Measurements from ENCODE around the gene CIAO2B.
"Not testable (repeated sequence)": the region's sequence is repeated elsewhere in the genome, so short reads cannot be mapped to it uniquely, and the experiment has no call there.

Gene CIAO2B

GRCh38 chr16:66934138-66934838 is at the start of gene CIAO2B:
Gene CIAO2B, minus strand, starts transcription at chr16:66934402. Its CDS starts 38 bp downstream, at chr16:66934364.
- peak; percentile 79 to 81 for DNase-seq (ENCODE audit: low read depth in 1 of 2, low spot score in 1 of 2)

- DNase-seq (ENCODE audit: low read depth in 1 of 2, low spot score in 1 of 2) = no peak
Observed at GRCh38 chr16:66983033-66983432, 48.8 kb upstream of the CIAO2B start.

DNA sequence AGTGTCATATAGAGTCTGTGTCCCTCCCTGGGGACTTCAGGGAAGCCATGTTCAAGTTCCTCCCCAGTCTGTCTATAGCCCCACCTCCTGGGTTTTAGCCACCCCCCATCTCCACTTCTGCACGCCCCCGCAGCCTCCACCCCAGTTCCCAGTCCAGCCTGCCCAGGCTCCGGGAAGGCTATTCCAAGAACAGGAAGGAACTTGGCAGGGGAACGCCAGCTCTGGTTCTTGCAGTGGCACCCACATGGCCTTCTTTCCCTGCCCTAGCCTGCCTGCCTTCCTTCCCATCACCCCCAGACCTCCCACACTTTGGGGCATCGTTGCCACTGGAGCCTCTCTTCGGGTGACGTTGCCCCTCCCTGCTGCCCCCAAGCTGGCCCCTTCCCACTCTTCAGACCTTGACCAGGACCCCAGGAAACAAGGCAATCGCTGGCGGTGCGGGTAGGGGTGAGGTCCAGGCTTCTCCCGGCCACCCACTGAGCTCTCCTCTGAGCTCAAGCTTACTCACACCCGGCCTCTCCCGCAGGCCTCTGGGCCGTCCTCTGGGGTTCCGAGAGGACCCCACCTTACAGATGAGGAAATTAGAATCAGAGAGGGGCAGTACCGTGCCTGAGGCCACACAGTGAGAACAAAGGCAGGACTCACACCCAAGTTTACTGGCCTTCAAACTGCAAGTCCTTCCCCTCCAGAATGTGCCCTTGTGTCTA is 45.0 kb upstream of the CIAO2B start:
- DNase-seq (ENCODE audit: low read depth in 1 of 2, low spot score in 1 of 2) = no peak

DNA sequence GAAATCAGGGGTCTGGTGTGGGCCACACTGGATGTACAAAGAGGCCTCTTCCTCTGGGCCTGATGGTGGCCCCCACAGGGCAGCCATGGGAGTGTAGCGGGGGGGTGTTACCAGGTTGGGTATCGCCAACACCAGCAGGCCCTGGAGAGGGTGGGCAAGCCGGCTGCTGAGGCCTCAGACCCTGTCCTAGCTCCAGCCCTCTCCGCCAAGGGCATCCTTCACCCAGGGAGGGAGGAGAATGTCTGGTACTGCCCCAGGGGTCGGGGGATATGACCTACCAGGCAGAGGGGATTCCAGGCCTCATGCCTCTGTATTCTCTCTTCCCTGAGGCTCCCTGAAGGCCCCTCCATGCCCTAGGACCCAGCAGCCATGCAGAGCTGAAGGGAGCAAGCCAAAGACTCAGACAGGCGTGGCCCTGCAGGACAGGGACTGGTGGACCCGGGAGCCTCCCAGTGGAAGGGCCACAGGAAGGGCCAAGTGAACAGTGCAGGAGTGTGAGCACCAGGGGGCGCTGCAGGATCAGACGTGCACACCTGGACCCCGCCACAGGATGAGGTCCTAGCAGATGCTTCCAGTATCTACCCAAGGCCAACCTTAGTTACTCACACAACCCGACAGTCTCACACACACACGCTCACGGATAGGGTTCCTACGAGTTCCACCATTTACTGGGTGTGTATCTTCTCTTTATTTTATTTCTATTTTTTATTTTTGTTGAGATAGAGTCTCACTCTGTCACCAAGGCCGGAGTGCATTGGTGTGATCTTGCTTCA is 43.3 kb upstream of the CIAO2B start:
- peak; percentile 88 for DNase-seq (ENCODE audit: low read depth in 1 of 2, low spot score in 1 of 2)

- no peak for DNase-seq (ENCODE audit: low read depth in 1 of 2, low spot score in 1 of 2)
Observed at GRCh38 chr16:66976746-66977145, 42.5 kb upstream of the CIAO2B start.

GRCh38 chr16:66975302-66975893 is 41.2 kb upstream of the CIAO2B start:
- DNase-seq (ENCODE audit: low read depth in 1 of 2, low spot score in 1 of 2) = no peak

- DNase-seq (ENCODE audit: low read depth in 1 of 2, low spot score in 1 of 2) = not testable (repeated sequence)
Observed at GRCh38 chr16:66974932-66975246, 40.7 kb upstream of the CIAO2B start.

- DNase-seq (ENCODE audit: low read depth in 1 of 2, low spot score in 1 of 2) = not testable (repeated sequence)
Observed at GRCh38 chr16:66974156-66974931, 40.1 kb upstream of the CIAO2B start.

GRCh38 chr16:66973716-66974115 is 39.5 kb upstream of the CIAO2B start:
- DNase-seq (ENCODE audit: low read depth in 1 of 2, low spot score in 1 of 2) = no peak

DNA sequence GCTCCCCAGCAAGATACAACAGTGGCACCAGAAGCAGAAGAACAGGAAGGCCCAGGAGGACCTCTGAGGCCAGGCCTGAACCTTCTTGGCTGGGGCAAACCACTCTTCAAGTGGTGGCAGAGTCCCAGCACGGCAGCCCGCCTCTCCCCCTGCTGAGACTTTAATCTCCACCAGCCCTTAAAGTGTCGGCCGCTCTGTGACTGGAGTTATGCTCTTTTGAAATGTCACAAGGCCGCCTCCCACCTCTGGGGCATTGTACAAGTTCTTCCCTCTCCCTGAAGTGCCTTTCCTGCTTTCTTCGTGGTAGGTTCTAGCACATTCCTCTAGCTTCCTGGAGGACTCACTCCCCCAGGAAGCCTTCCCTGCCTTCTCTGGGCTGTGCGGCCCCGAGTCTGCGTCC is 38.8 kb upstream of the CIAO2B start:
- DNase-seq (ENCODE audit: low read depth in 1 of 2, low spot score in 1 of 2) = no peak

GRCh38 chr16:66970775-66971720 is 36.8 kb upstream of the CIAO2B start:
- no peak for DNase-seq (ENCODE audit: low read depth in 1 of 2, low spot score in 1 of 2)

GRCh38 chr16:66968847-66969246 is 34.6 kb upstream of the CIAO2B start:
- DNase-seq (ENCODE audit: low read depth in 1 of 2, low spot score in 1 of 2) = no peak

DNA sequence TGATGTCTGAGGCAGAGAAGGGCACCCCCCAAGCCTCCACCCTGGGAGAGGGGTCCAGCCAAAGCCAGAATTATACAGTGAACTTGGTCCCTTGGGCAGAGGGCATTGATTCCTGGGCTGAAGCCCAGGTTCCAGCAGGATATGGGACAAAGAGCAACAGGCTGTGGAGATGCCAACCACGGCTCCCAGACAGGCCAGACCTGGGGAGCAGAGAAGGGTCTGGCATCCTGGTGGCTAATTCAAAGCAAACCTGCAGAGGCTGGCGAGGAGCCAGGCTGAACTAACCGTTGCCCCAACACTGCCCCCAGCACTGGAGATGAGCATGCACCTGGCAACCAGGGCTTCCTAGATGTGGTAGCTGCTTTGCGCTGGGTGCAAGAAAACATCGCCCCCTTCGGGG is 29.8 kb upstream of the CIAO2B start:
- DNase-seq (ENCODE audit: low read depth in 1 of 2, low spot score in 1 of 2) = no peak

DNA sequence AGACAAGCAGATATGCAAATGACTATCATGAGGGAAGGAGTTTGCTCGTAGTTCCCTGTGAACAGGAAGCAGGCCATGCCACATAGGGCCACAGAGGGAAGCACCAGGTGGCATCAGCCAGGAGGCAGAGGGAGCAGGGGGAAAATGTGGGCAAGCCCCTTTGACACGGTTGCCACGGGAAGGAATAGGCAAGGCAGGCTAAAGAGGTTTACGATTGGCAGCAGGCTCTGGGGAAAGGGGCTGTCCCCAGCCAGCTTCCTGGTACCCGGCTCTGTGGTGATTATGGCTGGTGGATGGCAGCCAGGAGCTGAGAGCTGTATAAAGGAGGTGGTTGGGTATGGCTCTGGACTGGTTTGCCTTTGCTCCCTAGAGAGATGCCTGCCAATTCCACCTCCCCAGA is 27.7 kb upstream of the CIAO2B start:
- no peak for DNase-seq (ENCODE audit: low read depth in 1 of 2, low spot score in 1 of 2)

DNA sequence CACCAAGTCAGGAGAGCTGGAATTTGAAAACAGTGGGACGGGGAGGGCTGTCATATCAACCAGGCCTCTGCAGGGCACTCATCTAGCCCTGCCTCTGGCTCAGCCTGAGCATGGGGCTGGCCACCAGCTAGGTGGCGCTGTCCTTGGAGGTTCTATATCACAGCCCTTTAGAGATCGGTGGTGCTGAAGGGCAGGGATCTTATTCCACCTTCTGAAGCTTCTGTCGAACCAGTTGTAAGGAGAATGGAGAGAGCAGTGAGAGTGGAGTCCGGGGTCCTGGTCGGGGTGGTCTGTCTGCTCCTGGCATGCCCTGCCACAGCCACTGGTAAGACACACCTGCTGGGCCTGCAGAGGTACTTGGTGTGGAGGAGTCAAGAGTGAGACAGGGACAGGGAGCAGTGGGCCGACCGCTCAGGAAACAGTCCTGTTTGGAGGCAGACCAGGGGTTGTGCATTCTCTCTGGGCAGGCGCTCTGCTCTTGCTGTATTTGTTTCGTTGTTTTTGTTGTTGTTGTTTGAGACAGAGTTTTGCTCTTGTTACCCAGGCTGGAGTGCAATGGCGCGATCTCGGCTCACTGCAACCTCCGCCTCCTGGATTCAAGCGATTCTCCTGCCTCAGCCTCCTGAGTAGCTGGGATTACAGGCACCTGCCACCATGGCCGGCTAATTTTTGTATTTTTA is 27.0 kb upstream of the CIAO2B start, which contains the start of gene CES3:
Gene CES3, plus strand, starts transcription at position 202 of the 680 bp plus-strand sequence. Its CDS starts 42 bp downstream, at position 244.
- DNase-seq (ENCODE audit: low read depth in 1 of 2, low spot score in 1 of 2) = peak in 1 of 2 donors; percentile 46

DNA sequence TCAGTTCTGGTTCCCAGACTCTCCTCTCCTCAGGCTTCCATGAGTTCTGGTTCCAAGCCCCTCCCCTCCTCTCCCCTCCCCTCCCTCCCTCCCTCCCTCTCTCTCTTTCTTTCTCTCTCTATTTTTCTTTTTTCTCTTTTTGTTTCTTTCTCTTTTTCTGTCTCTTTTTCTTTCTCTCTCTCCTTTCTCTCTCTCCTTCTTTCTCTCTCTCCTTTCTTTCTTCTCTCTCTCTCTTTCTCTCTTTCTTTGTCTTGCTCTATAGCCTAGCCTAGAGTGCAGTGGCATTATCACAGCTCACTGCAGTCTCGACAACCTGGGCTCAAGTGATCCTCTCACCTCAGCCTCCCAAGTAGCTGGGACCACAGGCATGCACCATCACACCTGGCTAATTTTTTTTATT is 26.1 kb upstream of the CIAO2B start:
- no peak for DNase-seq (ENCODE audit: low read depth in 1 of 2, low spot score in 1 of 2)

GRCh38 chr16:66959704-66960161 is 25.5 kb upstream of the CIAO2B start:
- no peak for DNase-seq (ENCODE audit: low read depth in 1 of 2, low spot score in 1 of 2)

GRCh38 chr16:66958857-66959703 is 24.9 kb upstream of the CIAO2B start:
- DNase-seq (ENCODE audit: low read depth in 1 of 2, low spot score in 1 of 2) = no peak

Measured in activated CD4-positive, alpha-beta T cell treated with anti-CD3 and anti-CD28 coated beads, Interleukin-2, amount 50 U/mL, for 24 hours (primary cell).